OCI-LY3 (cell line): Measurements from ENCODE around the gene LRBA.

Source experiments
- H2AFZ ChIP-seq: fragments of 200-600, 300-600 bp; shearing (Covaris generic); 2 replicates; pipeline ENCODE4 v1.6.0; 2014; ENCODE audit warnings: antibody characterized with exemption, low read depth, low read length
- H3K27ac ChIP-seq: fragments of 200-600, 300-600 bp; sonication (generic); 2 replicates; pipeline ENCODE4 v1.5.1; 2014; ENCODE audit warnings: mild to moderate bottlenecking, low read length, moderate library complexity, mixed read lengths
- H3K27me3 ChIP-seq: fragments of 200-600, 300-600 bp; sonication (generic); 2 replicates; pipeline ENCODE4 v1.6.1; 2014; ENCODE audit warnings: low read depth, low read length, mixed read lengths
- H3K36me3 ChIP-seq: fragments of 200-600, 300-600 bp; sonication (generic); replicated peaks from 2 replicates; pipeline ENCODE3; 2014; ENCODE audit warnings: low read depth, low read length, mixed read lengths
- H3K4me1 ChIP-seq: fragments of 300-600, 200-600 bp; sonication (generic); 2 replicates; pipeline ENCODE4 v1.6.1; 2014; ENCODE audit warnings: low read length, mixed read lengths
- H3K4me2 ChIP-seq: fragments of 200-600, 300-600 bp; sonication (generic); 2 replicates; pipeline ENCODE4 v1.6.1; 2014; ENCODE audit warnings: low read length, mixed read lengths
- H3K4me3 ChIP-seq: fragments of 300-600, 200-600 bp; sonication (generic); 2 replicates; pipeline ENCODE4 v1.5.1; 2014; ENCODE audit warnings: antibody characterized with exemption, mild to moderate bottlenecking, low read length, moderate library complexity
- H3K79me2 ChIP-seq: fragments of 300-600, 200-600 bp; shearing (Covaris generic); 2 replicates; pipeline ENCODE4 v1.6.1; 2014; ENCODE audit warnings: mild to moderate bottlenecking, low read length, mixed read lengths
- H3K9ac ChIP-seq: fragments of 300-600, 200-600 bp; shearing (Covaris generic); 2 replicates; pipeline ENCODE4 v1.6.0; 2014; ENCODE audit warnings: mild to moderate bottlenecking, low read length, moderate library complexity
- H3K9me3 ChIP-seq: fragments of 200-600, 300-600 bp; shearing (Covaris generic); 2 replicates; pipeline ENCODE4 v1.6.1; 2014; ENCODE audit warnings: low read length, mixed read lengths; ENCODE audit not compliant: insufficient read depth
- H4K20me1 ChIP-seq: fragments of 200-600, 300-600 bp; sonication (generic); 2 replicates; pipeline ENCODE4 v1.6.1; 2016; ENCODE audit warnings: low read length, mixed read lengths; ENCODE audit not compliant: insufficient read depth
- EZH2phosphoT487 ChIP-seq: fragments of 200-600 bp; shearing (Covaris generic); IDR thresholded peaks from 2 replicates; pipeline ENCODE4 v1.6.1; 2018; ENCODE audit warnings: antibody characterized with exemption, mixed run types, low read depth
- TF ChIP-seq, protein P1 (sequence below): fragments of 200-600, 300-600 bp; sonication (generic); IDR thresholded peaks from 2 replicates; pipeline ENCODE4 v1.5.1; 2014; ENCODE audit warnings: antibody characterized with exemption, low read length, low read depth

LRBA gene

DNA sequence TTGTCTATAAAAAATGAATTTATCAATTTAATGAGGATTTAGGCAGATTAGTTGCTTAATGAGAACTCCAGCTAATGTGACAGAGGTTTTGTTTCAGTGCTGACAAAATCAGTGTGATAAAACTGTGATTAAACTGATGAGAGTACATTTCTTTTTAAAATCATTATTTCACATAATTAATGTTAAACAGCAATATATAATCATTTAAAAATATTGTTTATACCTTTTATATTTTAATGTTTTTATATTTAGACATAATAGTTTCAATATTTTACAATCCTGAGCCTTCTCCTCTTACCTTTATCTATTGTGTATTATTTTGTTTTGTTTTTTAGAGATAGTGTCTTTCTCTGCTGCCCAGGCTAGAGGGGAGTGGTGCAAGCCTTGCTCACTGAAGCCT is 480.3 kb downstream of the LRBA start:
- Histone ChIP-seq H3K27ac (no peak overlapping the region), H2AFZ (no peak overlapping the region), H3K79me2 (no peaks in the 10 kb centered on the region), H4K20me1 (no peaks in the 10 kb centered on the region), H3K9me3 (no peaks in the 10 kb centered on the region), H3K4me1 (no peaks in the 10 kb centered on the region), H3K4me3 (no peak overlapping the region), H3K9ac (no peak overlapping the region), H3K36me3 (no peaks in the 10 kb centered on the region), H3K4me2 (no peak overlapping the region), H3K27me3 (no peaks in the 10 kb centered on the region)
- TF ChIP-seq, protein P1, sequence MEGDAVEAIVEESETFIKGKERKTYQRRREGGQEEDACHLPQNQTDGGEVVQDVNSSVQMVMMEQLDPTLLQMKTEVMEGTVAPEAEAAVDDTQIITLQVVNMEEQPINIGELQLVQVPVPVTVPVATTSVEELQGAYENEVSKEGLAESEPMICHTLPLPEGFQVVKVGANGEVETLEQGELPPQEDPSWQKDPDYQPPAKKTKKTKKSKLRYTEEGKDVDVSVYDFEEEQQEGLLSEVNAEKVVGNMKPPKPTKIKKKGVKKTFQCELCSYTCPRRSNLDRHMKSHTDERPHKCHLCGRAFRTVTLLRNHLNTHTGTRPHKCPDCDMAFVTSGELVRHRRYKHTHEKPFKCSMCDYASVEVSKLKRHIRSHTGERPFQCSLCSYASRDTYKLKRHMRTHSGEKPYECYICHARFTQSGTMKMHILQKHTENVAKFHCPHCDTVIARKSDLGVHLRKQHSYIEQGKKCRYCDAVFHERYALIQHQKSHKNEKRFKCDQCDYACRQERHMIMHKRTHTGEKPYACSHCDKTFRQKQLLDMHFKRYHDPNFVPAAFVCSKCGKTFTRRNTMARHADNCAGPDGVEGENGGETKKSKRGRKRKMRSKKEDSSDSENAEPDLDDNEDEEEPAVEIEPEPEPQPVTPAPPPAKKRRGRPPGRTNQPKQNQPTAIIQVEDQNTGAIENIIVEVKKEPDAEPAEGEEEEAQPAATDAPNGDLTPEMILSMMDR, result no peak
- TF ChIP-seq EZH2phosphoT487, result no peak

DNA sequence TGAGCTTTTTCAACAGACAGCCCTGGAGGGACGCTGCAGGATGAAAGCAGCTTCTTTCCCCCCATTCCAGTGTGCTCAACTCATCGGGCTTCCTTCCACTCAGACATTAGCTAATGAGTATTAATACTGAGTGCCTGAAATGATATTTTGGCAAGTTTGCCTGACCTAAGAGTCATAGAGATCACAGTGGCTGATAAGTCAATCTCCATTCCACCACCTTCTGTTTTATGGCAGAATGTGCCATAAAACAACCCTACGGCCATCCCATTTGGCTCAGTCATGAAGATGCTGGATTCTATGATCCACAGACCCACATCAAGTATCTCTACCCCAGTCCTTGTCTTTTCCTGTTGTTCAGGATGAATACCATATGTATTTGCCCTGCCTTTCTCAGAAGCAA is 481.4 kb downstream of the LRBA start:
- no peaks in the 10 kb centered on the region for H3K36me3 ChIP-seq
- H3K27ac ChIP-seq, result no peak overlapping the region
- no peaks in the 10 kb centered on the region for H4K20me1 ChIP-seq
- no peak overlapping the region for H3K9ac ChIP-seq
- no peak overlapping the region for H3K4me3 ChIP-seq
- no peak for TF ChIP-seq EZH2phosphoT487
- TF ChIP-seq, protein P1, result no peak
- H3K27me3 ChIP-seq, result no peaks in the 10 kb centered on the region
- H3K9me3 ChIP-seq, result no peaks in the 10 kb centered on the region
- no peak overlapping the region for H2AFZ ChIP-seq
- H3K4me2 ChIP-seq, result no peak overlapping the region
- H3K4me1 ChIP-seq, result no peaks in the 10 kb centered on the region
- no peaks in the 10 kb centered on the region for H3K79me2 ChIP-seq

DNA sequence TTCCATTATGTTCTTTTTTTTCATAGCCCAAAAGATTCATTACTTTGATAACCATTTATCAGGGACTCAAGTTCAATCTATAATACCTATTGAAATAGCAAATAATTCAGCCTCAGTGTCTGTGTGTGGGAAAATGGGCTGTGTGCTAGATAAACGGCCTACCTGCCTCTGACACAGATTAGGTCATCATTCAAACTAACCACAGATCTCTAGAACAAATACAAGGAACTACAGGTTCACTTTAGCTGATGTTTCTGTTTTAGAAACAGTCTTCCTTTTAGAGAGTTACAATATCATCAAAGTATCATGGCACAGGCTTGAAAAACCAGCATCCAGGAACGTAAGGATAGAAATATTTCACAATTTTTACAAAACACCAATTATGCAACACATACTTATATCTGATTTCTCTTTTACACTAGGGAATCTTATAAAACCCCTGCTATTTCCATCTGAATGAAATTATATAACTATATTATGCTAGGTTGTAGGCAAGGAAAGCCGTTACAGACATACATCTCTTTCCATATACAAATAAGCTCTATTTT is 489.7 kb downstream of the LRBA start:
- Histone ChIP-seq H3K9me3 (no peaks in the 10 kb centered on the region), H3K27me3 (no peaks in the 10 kb centered on the region)
- no peak for TF ChIP-seq EZH2phosphoT487
- TF ChIP-seq, protein P1, result no peak

DNA sequence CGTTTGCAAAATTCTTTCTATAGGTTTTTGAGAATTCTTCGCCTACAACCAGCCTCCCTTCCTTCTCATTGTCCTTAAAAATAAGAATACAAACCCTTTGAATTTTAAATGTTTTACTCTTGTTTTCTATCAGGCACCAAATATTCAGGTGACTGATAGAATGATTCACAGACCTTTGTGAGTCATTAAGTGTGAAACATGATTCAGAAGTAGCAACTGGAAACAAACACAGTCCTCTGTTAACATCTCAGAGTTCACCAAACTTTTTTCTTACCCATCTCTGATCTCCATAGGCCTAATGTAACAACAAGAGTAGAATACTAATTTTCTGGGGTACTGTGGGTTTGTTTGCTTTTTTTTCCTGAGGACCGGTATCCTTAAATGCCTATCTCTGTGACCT is 496.5 kb downstream of the LRBA start:
- Histone ChIP-seq H3K4me3 (no peak overlapping the region), H3K4me1 (no peaks in the 10 kb centered on the region), H3K9me3 (no peaks in the 10 kb centered on the region), H3K36me3 (no peaks in the 10 kb centered on the region), H3K9ac (no peak overlapping the region), H4K20me1 (no peaks in the 10 kb centered on the region), H3K27me3 (no peaks in the 10 kb centered on the region), H2AFZ (no peak overlapping the region), H3K27ac (no peak overlapping the region), H3K4me2 (no peak overlapping the region), H3K79me2 (no peaks in the 10 kb centered on the region)
- TF ChIP-seq EZH2phosphoT487, result no peak
- TF ChIP-seq, protein P1, result no peak

More for the DNA sequence above, 489.7 kb downstream of the LRBA start:
- H4K20me1 ChIP-seq, result no peaks in the 10 kb centered on the region
- no peak overlapping the region for H3K4me3 ChIP-seq
- no peaks in the 10 kb centered on the region for H3K79me2 ChIP-seq
- no peak overlapping the region for H3K27ac ChIP-seq
- H3K9ac ChIP-seq, result no peak overlapping the region
- H2AFZ ChIP-seq, result no peak overlapping the region
- H3K4me2 ChIP-seq, result no peak overlapping the region
- no peaks in the 10 kb centered on the region for H3K4me1 ChIP-seq
- no peaks in the 10 kb centered on the region for H3K36me3 ChIP-seq
